Caco-2 (cell line): ENCODE data around the gene C2orf81. TPM values are rescaled to one million over a fixed set of nuclear protein-coding genes. Genes with fewer than 3 reads are reported as not detected.
"Not testable (repeated sequence)": the region's sequence is repeated elsewhere in the genome, so short reads cannot be mapped to it uniquely, and the experiment has no call there.

Experiments
- BruUV-seq: library from RNA; stranded (reverse); fragments of 400-500 nt; replicated peaks from 2 replicates; lab custom pipeline; 2021; lab: Mats Ljungman, UMichigan
- CTCF ChIA-PET: fragments of 300-600 bp; sonication (Branson Sonifier 250); formaldehyde crosslinking; loops from one replicate; lab custom pipeline; 2022; ENCODE audit warnings: antibody characterized with exemption; lab: Charles Lee
- POLR2A ChIA-PET: fragments of 300-600 bp; sonication (Branson Sonifier 250); formaldehyde crosslinking; loops from one replicate; lab custom pipeline; 2022; ENCODE audit warnings: antibody characterized with exemption; lab: Charles Lee
- DNase-seq, 2 experiments: peaks; one replicate each; pipeline versions ENCODE4 v3.0.0 to v3.0.0-alpha.2; 2020 to 2022
- H3K27me3 ChIP-seq: replicated peaks from 2 replicates; pipeline ENCODE4 v1.6.0; 2011; ENCODE audit warnings: low read length; ENCODE audit not compliant: control insufficient read depth, insufficient read depth
- H3K36me3 ChIP-seq: 2 replicates; pipeline ENCODE4 v1.5.1; 2011; ENCODE audit warnings: low read length; ENCODE audit not compliant: control insufficient read depth, insufficient read depth
- H3K4me1 ChIP-seq: fragments of 250-450 bp; sonication (Bioruptor Pico); 2 replicates; pipeline ENCODE4 v1.5.1; 2020; ENCODE audit warnings: mild to moderate bottlenecking
- H3K4me3 ChIP-seq: 2 replicates; pipeline ENCODE4 v1.5.1; 2011; ENCODE audit warnings: low read depth, mild to moderate bottlenecking, control low read depth, low read length
- H3K9me3 ChIP-seq: fragments of 250-450 bp; sonication (Bioruptor Pico); 2 replicates; pipeline ENCODE4 v1.5.1; 2020; ENCODE audit warnings: mild to moderate bottlenecking, moderate library complexity
- H3K27ac Mint-ChIP-seq: one replicate; pipeline ENCODE4 v1.8.0; 2022; ENCODE audit warnings: mixed read lengths; ENCODE audit not compliant: unreplicated experiment
- H3K27me3 Mint-ChIP-seq: one replicate; pipeline ENCODE4 v1.8.0; 2022; ENCODE audit warnings: mixed read lengths; ENCODE audit not compliant: insufficient read depth, unreplicated experiment
- H3K36me3 Mint-ChIP-seq: one replicate; pipeline ENCODE4 v1.8.0; 2022; ENCODE audit warnings: mild to moderate bottlenecking, mixed read lengths; ENCODE audit not compliant: insufficient read depth, unreplicated experiment
- H3K4me1 Mint-ChIP-seq: one replicate; pipeline ENCODE4 v1.8.0; 2022; ENCODE audit warnings: low read depth, mixed read lengths; ENCODE audit not compliant: unreplicated experiment
- H3K4me3 Mint-ChIP-seq: one replicate; pipeline ENCODE4 v1.8.0; 2022; ENCODE audit warnings: mild to moderate bottlenecking, moderate library complexity, mixed read lengths; ENCODE audit not compliant: unreplicated experiment
- H3K9me3 Mint-ChIP-seq: one replicate; pipeline ENCODE4 v1.8.0; 2022; ENCODE audit warnings: mixed read lengths; ENCODE audit not compliant: unreplicated experiment
- CTCF ChIP-seq, 2 experiments: fragments of 200-600 bp in 1 of 2; IDR thresholded peaks; 1 replicate in 1 of 2; 2 replicates in 1 of 2; pipeline versions ENCODE4 v1.5.1 to v1.8.0; 2011 to 2022; ENCODE audit warnings: antibody characterized with exemption in 1 of 2, control low read depth in 1 of 2, inconsistent platforms in 1 of 2, low read depth in 1 of 2, low read length in 1 of 2, mild to moderate bottlenecking in 1 of 2, moderate library complexity in 1 of 2; ENCODE audit not compliant: insufficient read depth in 1 of 2, severe bottlenecking in 1 of 2, unreplicated experiment in 1 of 2
- intact Hi-C: fragments of 100-400 bp; cut with micrococcal nuclease; formaldehyde crosslinking; loops from one replicate; pipeline ENCODE4 v1.10.0; 2022; ENCODE audit not compliant: unreplicated experiment
- total RNA-seq: library from RNA; stranded (reverse); gene quantifications from 2 replicates; pipeline ENCODE4 v1.2.3, GENCODE V29; 2022

C2orf81 gene
- total RNA-seq, 1 experiment from 2014 or later = 0.84 TPM

DNA sequence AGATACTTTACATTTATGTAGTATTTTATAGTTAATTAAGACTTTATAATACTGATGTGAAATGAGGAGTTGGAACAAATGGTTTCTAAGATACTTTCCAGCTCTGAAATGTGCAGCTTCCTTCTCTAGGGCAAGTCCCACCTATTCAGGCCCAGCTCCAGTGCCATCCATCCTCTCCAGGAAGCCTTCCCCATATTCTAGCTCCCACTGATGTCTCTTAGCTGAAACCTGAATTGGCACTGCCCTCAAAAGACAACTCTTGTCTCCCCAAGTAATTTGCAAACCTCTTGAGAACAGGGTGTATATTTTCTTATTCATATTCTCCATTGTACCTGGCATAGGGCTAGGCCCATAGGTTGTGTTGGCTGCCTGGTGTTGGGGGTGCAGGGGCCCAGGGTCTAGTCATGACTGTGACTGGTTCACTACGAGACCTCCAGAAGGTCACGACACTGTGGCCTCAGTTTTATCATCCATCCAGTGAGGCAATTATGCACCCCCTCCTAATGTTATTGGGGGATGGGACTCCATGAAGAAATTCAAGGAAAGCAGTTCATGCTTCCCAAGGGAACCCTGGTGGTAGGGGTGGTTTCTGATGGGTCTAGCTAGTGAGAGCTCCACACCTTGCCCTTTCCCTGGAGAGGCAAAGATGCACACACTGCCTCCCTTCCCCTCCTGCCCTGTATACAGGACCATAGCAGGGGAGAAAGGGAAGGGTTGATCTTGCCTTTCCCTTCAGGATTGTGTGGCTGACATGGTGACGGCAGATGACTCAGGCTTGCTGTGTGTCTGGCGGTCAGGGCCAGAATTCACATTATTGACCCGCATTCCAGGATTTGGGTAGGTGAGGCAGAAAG lies 2.9 kb upstream of the C2orf81 start:
- Mint-ChIP-seq H3K27ac (no peak overlapping the region), H3K4me3 (no peak overlapping the region), H3K36me3 (peaks cover 78% of the 10 kb centered on the region), H3K27me3 (peaks cover 6% of the 10 kb centered on the region), H3K4me1 (peaks cover 14% of the 10 kb centered on the region), H3K9me3 (no peaks in the 10 kb centered on the region)
- Histone ChIP-seq H3K4me3 (no peak overlapping the region), H3K36me3 (peaks cover 2% of the 10 kb centered on the region), H3K9me3 (no peaks in the 10 kb centered on the region), H3K4me1 (no peaks in the 10 kb centered on the region), H3K27me3 (no peaks in the 10 kb centered on the region)
- intact Hi-C loops = loop anchor here (2.0 kb wide), 1 partner anchor 16 kb away; the partner anchor contains the start of gene RTKN
- ChIA-PET CTCF (interaction anchor here (0.5 kb wide), 1 partner anchor 33 kb away, joined by 6 read pairs; no protein-coding TSS in a partner anchor), POLR2A (interaction anchor here (1.1 kb wide), 1 partner anchor 16 kb away, joined by 7 read pairs; no protein-coding TSS in a partner anchor)
- BruUV-seq = TSS peak; percentile 5
- DNase-seq = no peak
- TF ChIP-seq CTCF (IDR thresholded peaks at IDR 0.05; ENCODE audit: insufficient read depth in 1 of 2, low read depth in 1 of 2, low read length in 1 of 2, severe bottlenecking in 1 of 2, unreplicated experiment in 1 of 2) = no peak

GRCh38 chr2:74423231-74424095 lies 2.0 kb upstream of the C2orf81 start:
- peaks cover 14% of the 10 kb centered on the region for H3K4me1 Mint-ChIP-seq
- peaks cover 8% of the 10 kb centered on the region for H3K27me3 Mint-ChIP-seq
- CTCF ChIA-PET = interaction anchor here (0.5 kb wide), 1 partner anchor 34 kb away, joined by 6 read pairs; no protein-coding TSS in a partner anchor
- H3K9me3 Mint-ChIP-seq = no peaks in the 10 kb centered on the region
- intact Hi-C loops = loop anchor here (2.0 kb wide), 2 partner anchors 17 to 31 kb away; partner anchors contain the start of genes INO80B and RTKN
- TF ChIP-seq CTCF (IDR thresholded peaks at IDR 0.05; ENCODE audit: insufficient read depth in 1 of 2, low read depth in 1 of 2, low read length in 1 of 2, severe bottlenecking in 1 of 2, unreplicated experiment in 1 of 2) = no peak
- H3K27ac Mint-ChIP-seq = peak overlapping the region; percentile 98
- H3K4me1 ChIP-seq = no peaks in the 10 kb centered on the region
- H3K27me3 ChIP-seq = no peaks in the 10 kb centered on the region
- no peak overlapping the region for H3K4me3 ChIP-seq
- DNase-seq = no peak
- H3K36me3 ChIP-seq = peaks cover 2% of the 10 kb centered on the region
- no peaks in the 10 kb centered on the region for H3K9me3 ChIP-seq
- peaks cover 69% of the 10 kb centered on the region for H3K36me3 Mint-ChIP-seq
- POLR2A ChIA-PET = interaction anchor here (1.1 kb wide), 1 partner anchor 17 kb away, joined by 7 read pairs; no protein-coding TSS in a partner anchor
- BruUV-seq = no TSS peak
- H3K4me3 Mint-ChIP-seq = peak overlapping the region; percentile 96

DNA sequence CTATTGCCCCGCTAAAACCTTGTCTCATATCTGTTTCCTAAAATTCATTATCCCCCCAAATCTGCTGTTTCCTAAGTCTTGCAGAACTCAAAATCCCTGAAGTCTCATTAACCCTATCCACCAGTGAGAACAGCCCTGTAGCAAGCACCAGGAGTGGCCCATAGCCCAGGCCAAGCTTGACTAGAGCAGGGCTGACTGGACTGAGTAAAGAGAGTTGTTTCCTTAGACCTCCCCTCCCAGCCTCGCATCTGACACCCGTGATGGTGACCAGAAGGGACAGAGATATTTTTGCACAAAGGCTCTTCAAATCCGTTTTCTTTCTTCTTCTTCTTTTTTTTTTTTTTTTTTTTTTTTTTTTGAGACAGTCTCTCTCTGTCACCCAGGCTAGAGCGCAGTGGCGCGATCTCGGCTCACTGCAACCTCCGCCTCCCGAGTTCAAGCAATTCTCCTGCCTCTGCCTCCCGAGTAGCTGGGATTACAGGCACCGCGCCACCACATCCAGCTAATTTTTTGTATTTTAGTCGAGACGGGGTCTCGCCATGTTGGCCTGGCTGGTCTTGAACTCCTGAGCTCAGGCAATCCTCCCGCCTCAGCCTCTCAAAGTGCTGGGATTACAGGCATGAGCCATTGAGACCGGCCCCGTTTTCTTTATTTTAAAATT lies 846 bp downstream of the C2orf81 start:
- H3K4me3 Mint-ChIP-seq = peak overlapping the region; percentile 96
- H3K4me1 ChIP-seq, H3K9me3 Mint-ChIP-seq, H3K27me3 ChIP-seq, POLR2A ChIA-PET, intact Hi-C loops, H3K9me3 ChIP-seq, BruUV-seq, H3K36me3 ChIP-seq, DNase-seq: not testable (repeated sequence)
- CTCF ChIA-PET = interaction anchor here (0.7 to 1.2 kb wide), 3 partner anchors 29 to 538 kb away, joined by 3 to 4 read pairs (median 3); partner anchors contain the start of gene WBP1
- H3K27me3 Mint-ChIP-seq = peaks cover 12% of the 10 kb centered on the region
- H3K36me3 Mint-ChIP-seq = peaks cover 41% of the 10 kb centered on the region
- H3K27ac Mint-ChIP-seq = peak overlapping the region; percentile 98
- H3K4me3 ChIP-seq = peak overlapping the region; percentile 77
- peaks cover 14% of the 10 kb centered on the region for H3K4me1 Mint-ChIP-seq
